GM18873 (cell line): Measurements from ENCODE around the gene CYP20A1.
"Not testable (repeated sequence)": the region's sequence is repeated elsewhere in the genome, so short reads cannot be mapped to it uniquely, and the experiment has no call there.

ENCODE experiments used
- ATAC-seq: cut with Tn5 transposase; IDR thresholded peaks from one replicate; pipeline ENCODE4 v1.9.1; 2021; ENCODE audit warnings: mild to moderate bottlenecking, moderate library complexity, moderate number of reproducible peaks; ENCODE audit not compliant: unreplicated experiment, low FRiP score

The CYP20A1 gene

GRCh38 chr2:203238704-203239526 lies at the start of gene CYP20A1:
TSS of gene CYP20A1 (plus strand) at chr2:203239018. CDS start at chr2:203239063, 45 bp downstream.
- peak; percentile 80 for ATAC-seq

GRCh38 chr2:203190547-203190946 lies 48.3 kb upstream of the CYP20A1 start:
- not testable (repeated sequence) for ATAC-seq

- ATAC-seq, result not testable (repeated sequence)
Measured at GRCh38 chr2:203191026-203191425, 47.8 kb upstream of the CYP20A1 start.

GRCh38 chr2:203191961-203192360 lies 46.9 kb upstream of the CYP20A1 start:
- no peak for ATAC-seq

GRCh38 chr2:203195331-203196036 lies 43.3 kb upstream of the CYP20A1 start:
- ATAC-seq, result no peak

GRCh38 chr2:203200866-203201265 lies 38.0 kb upstream of the CYP20A1 start:
- no peak for ATAC-seq

GRCh38 chr2:203201426-203201825 lies 37.4 kb upstream of the CYP20A1 start:
- no peak for ATAC-seq

GRCh38 chr2:203209538-203209937 lies 29.3 kb upstream of the CYP20A1 start:
- ATAC-seq, result no peak

GRCh38 chr2:203225423-203226039 lies 13.3 kb upstream of the CYP20A1 start:
- no peak for ATAC-seq

- not testable (repeated sequence) for ATAC-seq
Measured at GRCh38 chr2:203229674-203230073, 9.1 kb upstream of the CYP20A1 start.

- no peak for ATAC-seq
Measured at GRCh38 chr2:203237346-203238238, 1.2 kb upstream of the CYP20A1 start.

- no peak for ATAC-seq
Measured at GRCh38 chr2:203238292-203238703, 520 bp upstream of the CYP20A1 start.

- no peak for ATAC-seq
Measured at GRCh38 chr2:203240491-203240890, 1.7 kb downstream of the CYP20A1 start.

GRCh38 chr2:203242518-203242917 lies 3.7 kb downstream of the CYP20A1 start:
- no peak for ATAC-seq

GRCh38 chr2:203246646-203247045 lies 7.8 kb downstream of the CYP20A1 start:
- ATAC-seq, result no peak

- ATAC-seq, result no peak
Measured at GRCh38 chr2:203252818-203253217, 14.0 kb downstream of the CYP20A1 start.

- not testable (repeated sequence) for ATAC-seq
Measured at GRCh38 chr2:203253422-203254095, 14.7 kb downstream of the CYP20A1 start.

- no peak for ATAC-seq
Measured at GRCh38 chr2:203261326-203262159, 22.7 kb downstream of the CYP20A1 start.

GRCh38 chr2:203279288-203279687 lies 40.5 kb downstream of the CYP20A1 start:
- ATAC-seq, result no peak
